HCT116 (cell line): ENCODE data around the gene SLC16A1. TPM values are rescaled to one million over a fixed set of nuclear protein-coding genes. Genes with fewer than 3 reads are reported as not detected.

Experiments
- ATAC-seq: fragments of 200-7000 bp; cut with Tn5 transposase; 2 replicates; pipeline ENCODE4 v1.9.1; 2020; ENCODE audit warnings: mild to moderate bottlenecking, moderate library complexity
- BruUV-seq: library from RNA; stranded (reverse); fragments of 400-500 nt; replicated peaks from 2 replicates; lab custom pipeline; 2021; lab: Mats Ljungman, UMichigan
- CTCF ChIA-PET: fragments of 300-600 bp; sonication (Branson Sonifier 250); formaldehyde crosslinking; loops from one replicate; lab custom pipeline; 2021; ENCODE audit warnings: antibody characterized with exemption; lab: Charles Lee
- POLR2A ChIA-PET: fragments of 300-600, 350-600 bp; sonication (Branson Sonifier 250); formaldehyde crosslinking; loops from one replicate; lab custom pipeline; 2021; ENCODE audit warnings: antibody characterized with exemption; lab: Charles Lee
- RAD21 ChIA-PET, 2 experiments: fragments of 300-600 bp; sonication (Branson Sonifier 250); formaldehyde crosslinking; loops; one replicate each; lab custom pipeline; 2023; ENCODE audit warnings: low total read pairs in 2 of 2; ENCODE audit not compliant: uncharacterized antibody in 2 of 2, unreplicated experiment in 2 of 2, low non-redundant PET in 1 of 2; lab: Charles Lee
- DNase-seq: peaks from one replicate; pipeline ENCODE4 v3.0.0-alpha.2; 2010; ENCODE audit warnings: low read depth, low spot score
- H2AFZ ChIP-seq: fragments of 200-600 bp; shearing (Covaris generic), sonication (generic); 2 replicates; pipeline ENCODE4 v1.6.1; 2017; ENCODE audit warnings: low read depth, mixed run types, mixed read lengths, antibody characterized with exemption, low read length; ENCODE audit not compliant: poor library complexity, severe bottlenecking
- H3K27ac ChIP-seq: 2 replicates; pipeline ENCODE4 v1.5.1; 2012; ENCODE audit warnings: low read depth, low read length
- H3K27me3 ChIP-seq: fragments of 200-600 bp; sonication (generic); 2 replicates; pipeline ENCODE4 v1.6.1; 2016; ENCODE audit warnings: mixed run types, low read length, mixed read lengths; ENCODE audit not compliant: insufficient read depth
- H3K36me3 ChIP-seq, 2 experiments: fragments of 200-500 bp in 1 of 2; fragments of 200-600 bp in 1 of 2; sonication (Bioruptor generic) in 1 of 2; sonication (generic) in 1 of 2; 2 replicates each; pipeline versions ENCODE4 v1.5.1 to v1.6.1; 2014 to 2016; ENCODE audit warnings: low read length in 2 of 2, inconsistent platforms in 1 of 2, mixed read lengths in 1 of 2, mixed run types in 1 of 2; ENCODE audit not compliant: insufficient read depth in 2 of 2, control insufficient read depth in 1 of 2
- H3K4me1 ChIP-seq, 2 experiments: fragments of 200-600 bp in 1 of 2; sonication (generic) in 1 of 2; 2 replicates each; pipeline versions ENCODE4 v1.5.1 to v1.6.1; 2012 to 2017; ENCODE audit warnings: low read length in 2 of 2, inconsistent platforms in 1 of 2, mild to moderate bottlenecking in 1 of 2, mixed read lengths in 1 of 2, mixed run types in 1 of 2, moderate library complexity in 1 of 2; ENCODE audit not compliant: insufficient read depth in 2 of 2, control insufficient read depth in 1 of 2
- H3K4me2 ChIP-seq: fragments of 200-600 bp; sonication (generic); 2 replicates; pipeline ENCODE4 v1.6.1; 2017; ENCODE audit warnings: mixed run types, low read length, mixed read lengths
- H3K4me3 ChIP-seq, 2 experiments: fragments of 200-600 bp in 1 of 2; sonication (generic) in 1 of 2; replicated peaks in 1 of 2; 2 replicates each; pipeline ENCODE4 v1.5.1; 2011 to 2016; ENCODE audit warnings: low read length in 2 of 2, control low read depth in 1 of 2, low read depth in 1 of 2, mild to moderate bottlenecking in 1 of 2, mixed read lengths in 1 of 2, mixed run types in 1 of 2
- H3K79me2 ChIP-seq: fragments of 200-600 bp; sonication (generic); 2 replicates; pipeline ENCODE4 v1.6.1; 2017; ENCODE audit warnings: mild to moderate bottlenecking, mixed run types, low read length, moderate library complexity, mixed read lengths; ENCODE audit not compliant: insufficient read depth
- H3K9ac ChIP-seq: fragments of 200-600 bp; sonication (generic); 2 replicates; pipeline ENCODE4 v1.6.1; 2016; ENCODE audit warnings: low read length, mixed read lengths
- H3K9me2 ChIP-seq: fragments of 200-600 bp; sonication (generic), shearing (Covaris generic); 2 replicates; pipeline ENCODE4 v1.6.1; 2017; ENCODE audit warnings: mixed run types, mild to moderate bottlenecking, moderate library complexity; ENCODE audit not compliant: insufficient read depth
- H3K9me3 ChIP-seq, 2 experiments: fragments of 200-500 bp in 1 of 2; fragments of 200-600 bp in 1 of 2; sonication (Bioruptor generic) in 1 of 2; sonication (generic) in 1 of 2; 2 replicates each; pipeline ENCODE4 v1.6.1; 2014 to 2017; ENCODE audit warnings: low read length in 2 of 2, mixed read lengths in 2 of 2, inconsistent platforms in 1 of 2, low read depth in 1 of 2, mild to moderate bottlenecking in 1 of 2, mixed run types in 1 of 2, moderate library complexity in 1 of 2; ENCODE audit not compliant: control insufficient read depth in 1 of 2, insufficient read depth in 1 of 2
- H4K20me1 ChIP-seq: fragments of 200-600 bp; sonication (generic), shearing (Covaris generic); 2 replicates; pipeline ENCODE4 v1.6.1; 2017; ENCODE audit warnings: mixed run types, mild to moderate bottlenecking, moderate library complexity; ENCODE audit not compliant: insufficient read depth
- EGR1 ChIP-seq: IDR thresholded peaks from 2 replicates; pipeline ENCODE4 v1.6.1; 2012; ENCODE audit warnings: low read depth
- ELF1 ChIP-seq: IDR thresholded peaks from 2 replicates; pipeline ENCODE4 v1.6.1; 2012; ENCODE audit warnings: low read depth, borderline replicate concordance
- MAX ChIP-seq: IDR thresholded peaks from 2 replicates; pipeline ENCODE4 v1.6.1; 2012
- SP1 ChIP-seq: IDR thresholded peaks from 2 replicates; pipeline ENCODE4 v1.6.1; 2012; ENCODE audit warnings: low read depth
- SRF ChIP-seq: IDR thresholded peaks from 2 replicates; pipeline ENCODE4 v1.6.1; 2012; ENCODE audit warnings: low read depth
- YY1 ChIP-seq: IDR thresholded peaks from 2 replicates; pipeline ENCODE4 v1.6.1; 2011; ENCODE audit warnings: low read length, low read depth, moderate library complexity, mild to moderate bottlenecking; ENCODE audit not compliant: insufficient replicate concordance; ENCODE audit errors: extremely low read depth
- intact Hi-C: fragments of 100-400 bp; cut with micrococcal nuclease; formaldehyde crosslinking; loops from 2 replicates; pipeline ENCODE4 v1.10.0; 2022
- total RNA-seq: library from RNA; stranded (reverse); gene quantifications from one replicate; pipeline ENCODE4 v1.2.1, GENCODE V29; 2021; ENCODE audit not compliant: unreplicated experiment

Gene SLC16A1
- total RNA-seq, 1 experiment from 2014 or later = 96.7 TPM

GRCh38 chr1:112933820-112934571 is 22.0 kb downstream of the SLC16A1 start:
- no peak overlapping the region for H3K27ac ChIP-seq
- no TSS peak for BruUV-seq
- TF ChIP-seq EGR1 (no peak), ELF1 (no peak), YY1 (no peak), MAX (no peak), SP1 (no peak)

GRCh38 chr1:112929979-112930378 is 26.0 kb downstream of the SLC16A1 start:
- H3K9ac ChIP-seq = no peak overlapping the region
- DNase-seq (no peak), ATAC-seq (no peak)
- BruUV-seq = no TSS peak
- H3K9me3 ChIP-seq = no peaks in the 10 kb centered on the region
- H3K4me3 ChIP-seq = no peak overlapping the region
- no peak overlapping the region for H3K27ac ChIP-seq
- ChIA-PET RAD21 (no interaction called here), CTCF (no interaction called here), POLR2A (interaction anchor here (0.7 to 1.5 kb wide), 2 partner anchors 16 to 26 kb away, joined by 3 to 5 read pairs; partner anchors contain the start of gene SLC16A1)
- peaks cover 98% of the 10 kb centered on the region for H3K79me2 ChIP-seq
- no peaks in the 10 kb centered on the region; a peak in 2 of 4 replicates for H3K36me3 ChIP-seq
- H2AFZ ChIP-seq = no peak overlapping the region
- no peaks in the 10 kb centered on the region; a peak in 2 of 4 replicates for H3K4me1 ChIP-seq
- H3K4me2 ChIP-seq = no peak overlapping the region
- peaks cover 8% of the 10 kb centered on the region; the same call in 1 of the 2 replicates for H4K20me1 ChIP-seq
- H3K27me3 ChIP-seq = no peaks in the 10 kb centered on the region
- TF ChIP-seq SRF = no peak
- H3K9me2 ChIP-seq = no peaks in the 10 kb centered on the region
- intact Hi-C loops = no loop called here

More at GRCh38 chr1:112933820-112934571, 22.0 kb downstream of the SLC16A1 start:
- Histone ChIP-seq H3K27me3 (no peaks in the 10 kb centered on the region), H2AFZ (no peak overlapping the region), H3K9me3 (no peaks in the 10 kb centered on the region), H3K4me2 (no peak overlapping the region), H4K20me1 (peaks cover 8% of the 10 kb centered on the region; the same call in 1 of the 2 replicates), H3K4me1 (peaks cover 23 to 26% of the 10 kb centered on the region in 2 experiments), H3K9ac (no peak overlapping the region), H3K36me3 (no peaks in the 10 kb centered on the region; a peak in 1 of 4 replicates), H3K9me2 (no peaks in the 10 kb centered on the region), H3K79me2 (peaks cover 100% of the 10 kb centered on the region), H3K4me3 (no peak overlapping the region)
- RAD21 ChIA-PET = no interaction called here
- DNase-seq (no peak), ATAC-seq (no peak)
- intact Hi-C loops = no loop called here
- CTCF ChIA-PET = no interaction called here
- POLR2A ChIA-PET = no interaction called here
